Measurements from ENCODE around the gene NSF.
"Not testable (repeated sequence)": the region's sequence is repeated elsewhere in the genome, so short reads cannot be mapped to it uniquely, and the experiment has no call there.

DNA sequence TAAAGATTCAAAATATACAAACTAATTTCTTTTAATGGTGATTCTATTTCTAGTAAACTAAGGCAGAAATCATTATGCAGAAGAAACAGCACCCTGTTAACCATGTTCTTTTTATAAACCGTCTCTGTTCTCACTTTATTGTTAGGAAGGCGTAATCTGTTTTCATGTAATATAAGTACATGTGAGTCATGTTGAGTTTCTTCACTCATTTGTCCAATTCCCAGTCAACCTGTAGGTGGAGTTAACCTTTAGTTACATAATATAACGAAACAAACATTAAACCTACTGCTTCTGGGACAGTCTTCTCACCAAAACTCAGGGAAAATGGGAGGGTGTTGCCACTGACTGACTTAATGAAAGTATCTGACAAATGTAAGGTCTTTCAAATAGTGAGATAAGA lies 101.7 kb downstream of the NSF start:
- TF ChIP-seq, protein P1, sequence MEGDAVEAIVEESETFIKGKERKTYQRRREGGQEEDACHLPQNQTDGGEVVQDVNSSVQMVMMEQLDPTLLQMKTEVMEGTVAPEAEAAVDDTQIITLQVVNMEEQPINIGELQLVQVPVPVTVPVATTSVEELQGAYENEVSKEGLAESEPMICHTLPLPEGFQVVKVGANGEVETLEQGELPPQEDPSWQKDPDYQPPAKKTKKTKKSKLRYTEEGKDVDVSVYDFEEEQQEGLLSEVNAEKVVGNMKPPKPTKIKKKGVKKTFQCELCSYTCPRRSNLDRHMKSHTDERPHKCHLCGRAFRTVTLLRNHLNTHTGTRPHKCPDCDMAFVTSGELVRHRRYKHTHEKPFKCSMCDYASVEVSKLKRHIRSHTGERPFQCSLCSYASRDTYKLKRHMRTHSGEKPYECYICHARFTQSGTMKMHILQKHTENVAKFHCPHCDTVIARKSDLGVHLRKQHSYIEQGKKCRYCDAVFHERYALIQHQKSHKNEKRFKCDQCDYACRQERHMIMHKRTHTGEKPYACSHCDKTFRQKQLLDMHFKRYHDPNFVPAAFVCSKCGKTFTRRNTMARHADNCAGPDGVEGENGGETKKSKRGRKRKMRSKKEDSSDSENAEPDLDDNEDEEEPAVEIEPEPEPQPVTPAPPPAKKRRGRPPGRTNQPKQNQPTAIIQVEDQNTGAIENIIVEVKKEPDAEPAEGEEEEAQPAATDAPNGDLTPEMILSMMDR (conservative IDR thresholded peaks at IDR 0.05; ENCODE audit: low read length) = not testable (repeated sequence)
- TF ChIP-seq EZH2phosphoT487 (IDR thresholded peaks at IDR 0.05; ENCODE audit: borderline replicate concordance, low read depth, low read length) = not testable (repeated sequence)
